Keratinocyte (primary cell): ENCODE data around the gene C20orf141.

ENCODE experiments used
- EZH2 ChIP-seq: IDR thresholded peaks from one replicate; pipeline ENCODE4 v1.6.1; 2012; ENCODE audit warnings: inconsistent platforms, mild to moderate bottlenecking, low read length, moderate library complexity
- TF ChIP-seq, protein P1 (sequence below), 3 experiments: IDR thresholded peaks in 1 of 3; conservative IDR thresholded peaks in 1 of 3; optimal IDR thresholded peaks in 1 of 3; 2 replicates in 2 of 3; 3 replicates in 1 of 3; pipeline versions ENCODE3 to v1.5.1; 2011; ENCODE audit warnings: low read length in 3 of 3, mild to moderate bottlenecking in 3 of 3, moderate library complexity in 2 of 3, control low read depth in 1 of 3, inconsistent platforms in 1 of 3; ENCODE audit not compliant: insufficient read depth in 2 of 3; ENCODE audit errors: extremely low read depth in 1 of 3

DNA sequence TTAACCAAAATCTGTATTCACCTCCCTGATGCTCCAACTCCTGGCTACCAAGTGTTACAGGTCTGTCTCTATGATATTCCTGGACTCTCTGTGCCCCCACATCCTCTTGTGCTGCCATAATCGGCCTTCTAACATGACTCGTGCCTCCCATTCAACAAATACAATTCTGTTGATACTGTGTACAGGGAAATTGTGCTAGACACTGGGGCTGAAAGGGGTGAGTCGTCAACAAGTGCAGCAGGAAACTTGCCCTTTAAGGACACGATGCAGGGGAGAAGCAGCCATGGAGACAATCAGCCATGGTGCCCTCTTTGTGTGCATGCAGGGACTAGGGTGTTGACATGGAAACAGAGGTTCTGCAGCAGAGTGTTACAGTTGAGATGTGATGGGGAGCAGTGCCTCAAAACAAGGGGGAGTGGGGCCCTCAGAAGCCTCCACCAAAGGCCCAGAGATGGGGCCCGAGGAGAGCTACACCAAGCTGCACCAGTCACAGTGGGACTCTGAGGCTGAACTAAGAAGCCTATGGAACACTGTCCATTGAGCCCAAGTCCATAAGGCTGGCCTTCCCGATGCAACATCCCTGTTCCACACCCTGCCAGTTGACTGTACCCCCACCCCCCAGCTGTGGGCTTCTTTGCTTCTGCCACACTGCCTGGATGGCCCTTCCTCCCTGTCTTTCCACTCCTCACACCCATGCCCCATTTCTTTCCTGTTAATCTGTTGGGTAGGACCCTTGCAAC lies 22.6 kb downstream of the C20orf141 start:
- TF ChIP-seq, protein P1, sequence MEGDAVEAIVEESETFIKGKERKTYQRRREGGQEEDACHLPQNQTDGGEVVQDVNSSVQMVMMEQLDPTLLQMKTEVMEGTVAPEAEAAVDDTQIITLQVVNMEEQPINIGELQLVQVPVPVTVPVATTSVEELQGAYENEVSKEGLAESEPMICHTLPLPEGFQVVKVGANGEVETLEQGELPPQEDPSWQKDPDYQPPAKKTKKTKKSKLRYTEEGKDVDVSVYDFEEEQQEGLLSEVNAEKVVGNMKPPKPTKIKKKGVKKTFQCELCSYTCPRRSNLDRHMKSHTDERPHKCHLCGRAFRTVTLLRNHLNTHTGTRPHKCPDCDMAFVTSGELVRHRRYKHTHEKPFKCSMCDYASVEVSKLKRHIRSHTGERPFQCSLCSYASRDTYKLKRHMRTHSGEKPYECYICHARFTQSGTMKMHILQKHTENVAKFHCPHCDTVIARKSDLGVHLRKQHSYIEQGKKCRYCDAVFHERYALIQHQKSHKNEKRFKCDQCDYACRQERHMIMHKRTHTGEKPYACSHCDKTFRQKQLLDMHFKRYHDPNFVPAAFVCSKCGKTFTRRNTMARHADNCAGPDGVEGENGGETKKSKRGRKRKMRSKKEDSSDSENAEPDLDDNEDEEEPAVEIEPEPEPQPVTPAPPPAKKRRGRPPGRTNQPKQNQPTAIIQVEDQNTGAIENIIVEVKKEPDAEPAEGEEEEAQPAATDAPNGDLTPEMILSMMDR (optimal IDR thresholded peaks at IDR 0.05 in 1 of 3, IDR thresholded peaks at IDR 0.05 in 1 of 3, conservative IDR thresholded peaks at IDR 0.05 in 1 of 3; ENCODE audit: extremely low read depth in 1 of 3, insufficient read depth in 2 of 3, low read length in 3 of 3): no peak
- no peak for TF ChIP-seq EZH2
